T-helper 17 cell (primary cell): ENCODE data around the gene RASSF3. TPM values are rescaled to one million over a fixed set of nuclear protein-coding genes. Genes with fewer than 3 reads are reported as not detected.

ENCODE experiments used
- ATAC-seq: fragments of 150-1000 bp; cut with Tn5 transposase; 2 replicates; pipeline ENCODE4 v1.10.0; 2021; ENCODE audit warnings: mild to moderate bottlenecking, moderate library complexity
- DNase-seq, 3 donors: peaks; one replicate each; pipeline versions ENCODE4 v3.0.0 to v3.0.0-alpha.2; 2020 to 2021
- H3K9me3 ChIP-seq: one replicate; pipeline ENCODE4 v1.7.0; 2013; ENCODE audit warnings: low read length, mild to moderate bottlenecking; ENCODE audit not compliant: control insufficient read depth, poor library complexity, severe bottlenecking
- H3K27ac Mint-ChIP-seq: one replicate; pipeline ENCODE4 v1.8.0; 2022; ENCODE audit warnings: mild to moderate bottlenecking, moderate library complexity, mixed read lengths
- H3K27me3 Mint-ChIP-seq: one replicate; pipeline ENCODE4 v1.8.0; 2022; ENCODE audit warnings: mixed read lengths
- H3K36me3 Mint-ChIP-seq: one replicate; pipeline ENCODE4 v1.8.0; 2022; ENCODE audit warnings: low read depth, mixed read lengths
- H3K4me1 Mint-ChIP-seq: one replicate; pipeline ENCODE4 v1.8.0; 2022; ENCODE audit warnings: mild to moderate bottlenecking, mixed read lengths
- H3K4me3 Mint-ChIP-seq: one replicate; pipeline ENCODE4 v1.8.0; 2022; ENCODE audit warnings: mild to moderate bottlenecking, moderate library complexity, mixed read lengths
- total RNA-seq, 4 donors: library from RNA in 2 of 4; stranded (reverse) in 2 of 4; gene quantifications; one replicate each; pipeline ENCODE4 v1.2.3 and lab custom pipeline; 2022 to 2026

The RASSF3 gene
- total RNA-seq, 2 donors from 2014 or later, result 114 to 116 TPM

DNA sequence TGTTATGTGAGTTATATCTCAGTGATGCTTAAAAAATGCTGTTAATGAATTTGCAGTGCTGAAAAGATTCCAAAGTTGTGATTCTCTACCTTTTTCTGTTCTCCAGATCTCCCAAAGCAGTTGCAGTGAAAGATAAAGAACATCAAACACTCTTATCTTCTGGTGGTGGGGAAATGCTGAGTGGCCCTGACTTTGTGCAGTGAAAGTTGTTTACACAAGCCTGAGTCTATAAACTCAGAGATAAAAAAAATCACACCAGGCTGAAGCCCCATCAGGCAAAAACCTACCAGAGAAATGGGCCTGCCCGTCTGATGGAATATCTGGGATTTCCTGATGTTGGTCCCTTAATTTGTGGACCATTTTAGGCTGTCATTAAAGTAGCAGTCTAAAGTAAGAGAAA, 46.1 kb downstream of the RASSF3 start:
- Mint-ChIP-seq H3K27me3 (no peaks in the 10 kb centered on the region), H3K36me3 (peaks cover 5% of the 10 kb centered on the region), H3K27ac (peak overlapping the region; percentile 93), H3K4me3 (peak overlapping the region; percentile 71), H3K4me1 (peaks cover 62% of the 10 kb centered on the region)
- DNase-seq (no peak), ATAC-seq (no peak)
- H3K9me3 ChIP-seq, result no peaks in the 10 kb centered on the region

DNA sequence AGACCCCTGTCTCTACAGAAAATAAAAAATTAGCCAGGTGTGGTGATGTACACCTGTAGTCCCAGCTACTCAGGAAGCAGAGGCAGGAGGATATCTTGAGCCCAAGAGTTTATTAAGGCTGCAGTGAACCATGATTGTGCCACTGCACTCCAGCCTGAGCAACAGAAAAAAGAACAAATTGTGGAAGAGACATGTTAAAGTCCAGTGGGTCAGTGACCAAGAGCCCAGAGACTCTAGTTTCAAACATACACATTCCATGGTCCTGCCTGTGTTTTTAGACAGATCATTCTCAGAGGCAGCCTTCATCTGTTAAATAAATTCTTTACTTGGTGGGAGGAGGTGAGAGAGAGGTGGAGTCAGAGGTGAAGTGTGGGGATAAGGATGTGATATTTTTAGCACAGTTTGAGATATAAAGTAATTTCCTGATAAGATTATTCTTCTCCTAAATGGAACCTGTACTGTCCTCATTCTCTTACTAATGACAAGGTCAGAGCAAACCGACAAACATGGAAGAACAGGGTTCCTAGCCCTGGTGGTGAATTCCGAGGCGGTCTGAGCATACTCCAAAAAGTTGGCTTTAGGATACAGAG, 48.7 kb downstream of the RASSF3 start:
- Mint-ChIP-seq H3K4me1 (peaks cover 64% of the 10 kb centered on the region), H3K36me3 (peaks cover 8% of the 10 kb centered on the region), H3K27me3 (no peaks in the 10 kb centered on the region), H3K27ac (peak overlapping the region; percentile 93), H3K4me3 (peak overlapping the region; percentile 25)
- DNase-seq (no peak), ATAC-seq (no peak)
- H3K9me3 ChIP-seq, result no peaks in the 10 kb centered on the region

DNA sequence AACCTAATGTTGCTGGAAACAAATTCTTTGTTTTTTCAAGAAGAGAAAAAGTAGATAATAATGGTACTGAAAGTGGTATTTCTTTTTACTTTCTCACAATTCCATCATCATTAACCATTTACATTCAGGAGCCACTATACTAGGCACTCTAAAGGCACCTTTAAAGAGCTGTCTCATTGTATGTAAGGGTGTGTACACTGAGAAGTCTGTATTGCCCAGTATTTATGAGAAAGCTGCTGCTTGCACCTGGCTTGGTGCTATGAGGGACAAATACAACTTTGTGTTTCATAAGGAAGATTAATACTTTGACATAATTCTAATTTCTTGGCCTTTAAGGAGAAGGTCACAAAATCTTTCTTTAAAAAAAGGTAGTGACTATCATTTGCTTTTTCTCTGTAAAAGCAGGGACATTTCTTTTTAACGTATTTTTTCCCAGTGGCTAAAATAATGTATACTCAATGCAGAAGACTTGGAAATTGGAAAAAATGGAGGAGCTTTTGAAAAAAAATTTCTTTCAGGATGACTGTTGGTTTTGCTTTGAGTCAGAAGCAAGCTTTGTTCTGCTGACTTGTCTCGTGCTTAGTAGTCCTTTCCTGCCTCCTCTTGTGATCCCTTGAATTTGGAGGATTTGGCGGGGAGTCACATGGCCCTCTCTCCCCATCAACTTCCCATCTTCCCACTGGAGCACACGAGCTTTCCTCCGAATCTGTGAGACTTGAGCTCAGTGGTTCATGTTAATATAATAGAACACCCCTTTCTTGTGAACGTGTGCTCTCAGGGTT, 50.1 kb downstream of the RASSF3 start:
- no peaks in the 10 kb centered on the region for H3K9me3 ChIP-seq
- Mint-ChIP-seq H3K27me3 (no peaks in the 10 kb centered on the region), H3K27ac (peak overlapping the region; percentile 93), H3K36me3 (peaks cover 8% of the 10 kb centered on the region), H3K4me3 (peak overlapping the region; percentile 53), H3K4me1 (peaks cover 59% of the 10 kb centered on the region)
- DNase-seq (no peak), ATAC-seq (no peak)

DNA sequence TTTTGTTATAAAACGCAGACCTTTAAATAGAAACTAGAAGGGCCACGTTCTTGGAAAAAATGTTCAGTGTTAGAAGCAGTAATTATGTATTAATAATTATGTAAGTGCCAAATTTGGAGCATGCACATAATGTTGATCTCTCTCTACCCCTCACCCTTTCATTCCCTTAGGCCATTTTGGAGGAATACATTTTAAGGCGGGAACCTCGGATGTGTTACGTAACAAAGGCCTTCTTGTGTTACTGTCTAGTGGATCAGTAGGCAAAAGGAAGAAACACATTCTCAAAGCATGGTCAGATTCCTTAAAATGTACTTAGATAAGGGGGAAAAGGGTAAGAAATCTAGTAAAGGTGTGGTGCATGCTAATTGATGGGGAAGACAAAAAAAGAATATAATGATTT, 52.7 kb downstream of the RASSF3 start:
- peaks cover 67% of the 10 kb centered on the region for H3K4me1 Mint-ChIP-seq
- H3K27ac Mint-ChIP-seq, result peak overlapping the region; percentile 100
- no peaks in the 10 kb centered on the region for H3K27me3 Mint-ChIP-seq
- peaks cover 3% of the 10 kb centered on the region for H3K36me3 Mint-ChIP-seq
- DNase-seq (no peak), ATAC-seq (no peak)
- no peaks in the 10 kb centered on the region for H3K9me3 ChIP-seq
- no peak overlapping the region for H3K4me3 Mint-ChIP-seq

DNA sequence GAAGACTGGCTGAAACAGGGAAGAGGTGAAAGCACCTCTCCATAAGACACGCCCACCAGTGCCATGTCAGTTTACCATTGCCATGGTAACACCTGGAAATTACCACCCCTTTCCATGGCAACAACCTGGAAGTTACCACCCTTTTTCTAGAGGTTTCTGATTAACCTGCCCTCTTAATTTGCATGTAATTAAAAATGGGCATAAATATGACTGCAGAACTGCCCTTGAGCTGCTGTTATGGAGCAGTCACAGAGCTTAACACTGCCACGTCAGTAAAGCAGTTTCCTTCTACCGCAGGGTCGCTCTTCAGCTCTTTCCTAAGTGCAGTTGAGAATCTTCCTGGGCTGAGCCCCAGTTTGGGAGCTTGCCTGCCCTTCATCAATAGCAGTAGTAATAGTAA, 55.2 kb downstream of the RASSF3 start:
- Mint-ChIP-seq H3K36me3 (peaks cover 3% of the 10 kb centered on the region), H3K27me3 (no peaks in the 10 kb centered on the region), H3K27ac (peak overlapping the region; percentile 100), H3K4me3 (peak overlapping the region; percentile 93), H3K4me1 (peaks cover 68% of the 10 kb centered on the region)
- ATAC-seq (peak; percentile 65), DNase-seq (peak; percentile 41 to 65 (median 43))
- no peaks in the 10 kb centered on the region for H3K9me3 ChIP-seq

DNA sequence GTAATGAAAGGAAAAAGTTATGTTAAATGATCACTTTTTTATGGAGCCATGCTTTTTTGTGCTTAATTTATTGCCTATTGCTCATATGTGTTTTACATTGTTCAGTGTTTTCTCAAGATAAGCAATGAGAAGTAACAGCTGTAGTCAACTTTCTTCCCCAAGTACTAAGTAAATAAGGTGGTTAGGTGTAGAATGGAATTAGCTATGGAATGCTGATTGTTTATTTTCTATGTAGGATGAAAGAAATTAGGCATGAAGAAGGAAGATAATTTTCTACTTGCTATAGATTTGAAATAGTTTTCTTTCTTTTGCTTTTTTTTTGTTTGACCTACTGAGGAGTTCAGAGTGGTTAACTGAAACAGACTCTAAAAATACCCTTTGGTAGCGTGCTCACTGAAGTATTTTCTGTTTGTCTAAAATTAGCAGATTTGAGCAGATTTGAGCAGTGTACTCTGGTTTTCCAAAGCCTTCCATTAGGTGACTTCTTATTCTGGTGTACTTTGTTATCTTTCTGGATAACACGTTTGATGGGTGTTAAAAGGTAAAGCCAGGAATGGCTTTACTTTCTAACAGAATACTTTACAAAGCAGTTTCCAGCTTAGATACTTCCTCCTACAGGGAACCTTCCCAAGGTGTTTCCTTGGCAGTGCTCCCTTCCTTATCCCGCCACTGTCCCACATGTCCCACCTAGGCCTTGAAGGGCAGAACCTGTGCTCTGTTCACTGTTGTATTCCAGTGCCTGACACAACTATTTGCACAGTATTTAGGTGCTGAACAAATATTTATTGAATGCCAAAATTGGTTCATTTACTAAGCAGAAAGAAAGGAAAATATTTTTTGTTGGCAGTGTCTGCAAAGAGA, 56.0 kb downstream of the RASSF3 start:
- Mint-ChIP-seq H3K27me3 (no peaks in the 10 kb centered on the region), H3K36me3 (peaks cover 3% of the 10 kb centered on the region), H3K4me1 (peaks cover 69% of the 10 kb centered on the region), H3K27ac (peak overlapping the region; percentile 100), H3K4me3 (peak overlapping the region; percentile 93)
- ATAC-seq, result no peak
- H3K9me3 ChIP-seq, result no peaks in the 10 kb centered on the region
- no peak for DNase-seq

DNA sequence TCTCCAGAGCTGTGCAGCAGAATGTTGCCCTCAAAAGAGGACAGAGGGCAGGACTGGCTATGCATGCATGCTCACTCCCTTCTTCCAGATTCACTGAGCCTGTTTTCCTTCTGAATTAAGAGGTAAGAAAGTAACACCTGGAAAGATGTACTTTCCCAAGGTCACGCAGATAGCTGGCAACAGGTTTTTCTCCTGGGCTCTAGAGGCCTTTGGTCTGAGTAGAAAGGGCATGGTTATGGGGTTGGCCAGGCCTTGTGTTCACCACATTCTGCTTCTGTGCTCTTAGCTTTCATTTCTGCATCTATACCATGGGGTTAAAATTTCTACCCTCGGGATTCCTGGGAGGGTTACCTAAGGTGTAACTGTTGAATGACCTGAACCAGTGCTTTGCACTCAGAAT, 57.5 kb downstream of the RASSF3 start:
- ATAC-seq, result no peak
- Mint-ChIP-seq H3K36me3 (peaks cover 1% of the 10 kb centered on the region), H3K27me3 (no peaks in the 10 kb centered on the region), H3K4me3 (peak overlapping the region; percentile 93), H3K27ac (peak overlapping the region; percentile 100), H3K4me1 (peaks cover 68% of the 10 kb centered on the region)
- DNase-seq, result no peak
- H3K9me3 ChIP-seq, result no peaks in the 10 kb centered on the region

DNA sequence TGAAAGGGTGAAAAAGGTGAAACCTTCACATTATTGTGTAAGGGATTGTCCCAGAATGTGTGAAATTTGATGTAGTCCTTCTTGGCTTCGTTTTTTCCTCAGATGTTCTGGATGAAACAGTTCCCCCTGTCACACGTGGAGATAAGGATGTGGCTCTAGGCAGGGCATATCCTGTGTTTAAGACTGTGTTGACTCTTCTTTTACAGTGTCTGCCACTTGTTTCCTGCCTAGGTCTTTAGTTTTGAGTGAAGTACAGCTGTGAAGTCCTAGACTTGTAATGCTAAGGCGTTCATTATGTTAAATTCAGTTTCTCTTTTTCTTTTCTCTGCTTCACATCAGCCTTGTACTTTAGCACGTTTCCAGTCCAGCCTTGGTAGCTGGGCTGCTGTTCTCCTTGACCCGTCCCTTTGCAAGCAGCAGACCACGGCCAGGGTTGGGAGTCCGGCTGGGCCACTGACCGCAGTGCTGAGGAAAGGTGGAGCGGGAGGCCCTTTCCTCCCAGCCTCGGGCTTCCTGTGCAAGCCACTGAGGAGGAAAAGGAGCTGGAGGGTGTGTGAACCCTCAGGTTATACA, 59.1 kb downstream of the RASSF3 start:
- ATAC-seq (peak; percentile 84), DNase-seq (peak; percentile 19 to 29 (median 23))
- no peaks in the 10 kb centered on the region for H3K27me3 Mint-ChIP-seq
- peaks cover 3% of the 10 kb centered on the region for H3K36me3 Mint-ChIP-seq
- H3K9me3 ChIP-seq, result no peaks in the 10 kb centered on the region
- peaks cover 75% of the 10 kb centered on the region for H3K4me1 Mint-ChIP-seq
- H3K4me3 Mint-ChIP-seq, result peak overlapping the region; percentile 93
- peak overlapping the region; percentile 100 for H3K27ac Mint-ChIP-seq

DNA sequence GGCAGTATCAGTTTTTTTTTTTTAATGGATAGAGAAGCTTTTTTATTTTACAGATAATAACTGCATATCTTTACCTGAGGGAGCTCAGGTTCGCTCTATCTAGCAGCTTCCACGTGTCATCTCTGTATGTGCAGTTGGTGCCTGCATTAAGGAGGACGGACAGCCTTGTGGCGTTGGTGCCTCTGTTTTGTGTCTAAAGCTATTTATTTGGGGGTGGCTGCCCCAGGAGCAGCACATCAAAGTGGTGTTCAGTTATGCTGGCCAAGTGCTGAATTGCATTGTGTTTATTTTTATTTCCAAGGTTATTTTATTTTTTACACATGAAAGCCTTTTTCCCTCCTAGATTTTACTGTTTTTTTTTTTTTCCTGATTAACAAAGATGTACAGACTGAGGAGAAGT, 59.7 kb downstream of the RASSF3 start:
- Mint-ChIP-seq H3K4me1 (peaks cover 77% of the 10 kb centered on the region), H3K4me3 (peak overlapping the region; percentile 93), H3K27ac (peak overlapping the region; percentile 100), H3K27me3 (no peaks in the 10 kb centered on the region), H3K36me3 (peaks cover 3% of the 10 kb centered on the region)
- ATAC-seq (peak; percentile 3), DNase-seq (no peak)
- no peaks in the 10 kb centered on the region for H3K9me3 ChIP-seq

DNA sequence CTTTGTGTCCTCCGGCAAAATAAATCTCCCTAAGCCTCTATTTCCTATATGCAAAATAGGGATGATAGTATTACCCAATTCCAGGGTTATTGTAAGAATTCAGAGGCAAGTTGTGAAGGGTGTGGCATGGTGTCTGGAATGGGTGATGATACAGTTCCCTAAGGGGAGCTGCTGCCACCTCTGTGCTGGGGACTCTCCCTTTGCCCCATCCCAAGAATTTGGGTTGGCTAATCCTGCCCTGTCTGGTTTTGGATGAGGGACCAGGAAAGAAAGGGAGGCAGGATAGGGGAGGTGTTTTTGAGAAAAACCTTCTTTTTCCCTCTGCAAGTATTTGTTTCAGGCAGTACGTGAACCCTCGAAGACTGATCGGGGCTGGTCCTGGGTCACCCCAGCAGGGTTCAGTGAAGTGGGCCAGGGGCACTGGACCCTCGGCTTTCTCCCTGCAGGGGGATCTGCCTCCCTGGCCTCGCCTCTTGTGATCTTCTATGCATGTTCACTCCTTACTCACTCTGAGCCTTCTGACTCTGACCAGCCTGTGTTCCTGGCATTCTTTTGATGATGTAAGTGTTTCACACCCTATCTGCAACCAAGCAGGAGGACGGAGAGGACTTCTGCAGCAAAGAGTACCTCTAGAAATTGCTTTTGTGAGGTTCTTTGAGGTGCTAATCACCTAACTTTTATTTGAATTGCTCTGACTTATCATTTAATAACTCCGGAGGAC, 60.8 kb downstream of the RASSF3 start:
- Mint-ChIP-seq H3K4me3 (peak overlapping the region; percentile 93), H3K27ac (peak overlapping the region; percentile 100), H3K36me3 (peaks cover 3% of the 10 kb centered on the region), H3K4me1 (peaks cover 77% of the 10 kb centered on the region), H3K27me3 (no peaks in the 10 kb centered on the region)
- ATAC-seq (no peak), DNase-seq (no peak)
- H3K9me3 ChIP-seq, result no peaks in the 10 kb centered on the region

DNA sequence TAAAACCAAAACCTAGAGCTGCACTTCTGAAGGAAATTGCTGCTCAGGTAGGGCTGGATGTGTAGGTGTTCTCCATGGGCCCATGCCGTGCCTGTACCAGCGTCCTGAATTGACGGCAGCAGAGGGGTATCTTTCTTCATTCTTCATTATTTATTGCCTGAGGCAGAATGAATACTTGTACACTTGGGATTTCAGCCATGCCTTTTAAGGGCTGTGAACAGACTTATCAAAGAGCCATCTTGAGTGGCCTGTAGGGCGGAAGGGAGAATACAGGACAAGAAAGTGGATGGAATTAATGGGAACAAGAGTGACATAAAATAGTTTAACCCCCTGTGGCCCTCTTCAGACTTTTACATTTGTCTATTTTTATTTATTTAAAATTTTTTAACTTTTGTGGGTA, 61.4 kb downstream of the RASSF3 start:
- Mint-ChIP-seq H3K27ac (peak overlapping the region; percentile 100), H3K4me3 (peak overlapping the region; percentile 78), H3K4me1 (peaks cover 71% of the 10 kb centered on the region), H3K36me3 (peaks cover 3% of the 10 kb centered on the region), H3K27me3 (no peaks in the 10 kb centered on the region)
- ATAC-seq (no peak), DNase-seq (no peak)
- H3K9me3 ChIP-seq, result no peaks in the 10 kb centered on the region

DNA sequence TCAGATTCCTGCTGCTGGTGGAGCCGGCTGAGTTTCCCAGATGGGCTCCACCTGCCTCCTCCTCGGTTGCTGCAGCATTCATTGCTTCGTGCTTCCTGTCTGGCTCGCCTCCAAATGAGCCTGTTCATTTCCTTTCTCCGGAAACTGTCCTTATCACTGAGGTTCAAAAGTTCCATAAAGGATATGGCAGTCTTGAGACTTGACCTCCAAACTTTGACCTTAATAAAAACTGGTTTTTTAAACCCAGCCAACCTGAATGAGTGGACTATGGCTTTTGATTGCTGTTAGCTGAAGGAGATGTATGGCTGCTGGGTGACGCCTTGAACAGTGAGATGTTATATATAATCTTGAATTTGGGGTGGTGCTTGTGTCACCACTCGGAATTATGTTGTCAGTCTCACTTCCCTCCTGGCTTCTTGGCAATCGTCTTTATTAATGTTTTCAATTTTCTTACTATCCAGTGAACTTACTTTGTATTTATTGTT, 62.7 kb downstream of the RASSF3 start:
- peak in 1 of 3 donors; percentile 33 for DNase-seq
- Mint-ChIP-seq H3K4me3 (peak overlapping the region; percentile 81), H3K36me3 (peaks cover 3% of the 10 kb centered on the region), H3K27ac (peak overlapping the region; percentile 100), H3K27me3 (no peaks in the 10 kb centered on the region), H3K4me1 (peaks cover 70% of the 10 kb centered on the region)
- H3K9me3 ChIP-seq, result no peaks in the 10 kb centered on the region
- no peak for ATAC-seq
